HG03095 (cell line): ENCODE data around the gene PITPNC1.
A peak's percentile ranks its signal among the peaks of the same experiment; 100 is the strongest.
"Not testable (repeated sequence)": the region's sequence is repeated elsewhere in the genome, so short reads cannot be mapped to it uniquely, and the experiment has no call there.

Experiments used
- ATAC-seq: cut with Tn5 transposase; IDR thresholded peaks from one replicate; pipeline ENCODE4 v1.9.1; 2021; ENCODE audit warnings: moderate library complexity; ENCODE audit not compliant: unreplicated experiment

Gene PITPNC1

GRCh38 chr17:67376737-67377487 lies at the start of gene PITPNC1:
TSS of gene PITPNC1 (plus strand) at chr17:67377281.
- peak; percentile 68 for ATAC-seq

- no peak for ATAC-seq
Observed at GRCh38 chr17:67328026-67328425, 49.1 kb upstream of the PITPNC1 start.

- not testable (repeated sequence) for ATAC-seq
Observed at GRCh38 chr17:67331381-67332161, 45.5 kb upstream of the PITPNC1 start.

GRCh38 chr17:67332162-67332508 lies 44.9 kb upstream of the PITPNC1 start:
- ATAC-seq, result not testable (repeated sequence)

GRCh38 chr17:67335245-67335835 lies 41.7 kb upstream of the PITPNC1 start:
- ATAC-seq, result no peak

- ATAC-seq, result no peak
Observed at GRCh38 chr17:67336859-67337258, 40.2 kb upstream of the PITPNC1 start.

GRCh38 chr17:67338353-67338752 lies 38.7 kb upstream of the PITPNC1 start:
- ATAC-seq, result not testable (repeated sequence)

GRCh38 chr17:67343237-67343636 lies 33.8 kb upstream of the PITPNC1 start:
- ATAC-seq, result no peak

GRCh38 chr17:67347826-67348225 lies 29.3 kb upstream of the PITPNC1 start:
- ATAC-seq, result no peak

- no peak for ATAC-seq
Observed at GRCh38 chr17:67349420-67349819, 27.7 kb upstream of the PITPNC1 start.

- no peak for ATAC-seq
Observed at GRCh38 chr17:67353161-67353560, 23.9 kb upstream of the PITPNC1 start.

GRCh38 chr17:67353929-67354574 lies 23.0 kb upstream of the PITPNC1 start:
- ATAC-seq, result no peak

- ATAC-seq, result no peak
Observed at GRCh38 chr17:67358612-67359011, 18.5 kb upstream of the PITPNC1 start.

GRCh38 chr17:67359960-67360791 lies 16.9 kb upstream of the PITPNC1 start:
- ATAC-seq, result no peak

GRCh38 chr17:67360880-67361279 lies 16.2 kb upstream of the PITPNC1 start:
- no peak for ATAC-seq

- no peak for ATAC-seq
Observed at GRCh38 chr17:67362173-67362572, 14.9 kb upstream of the PITPNC1 start.

- no peak for ATAC-seq
Observed at GRCh38 chr17:67364847-67365737, 12.0 kb upstream of the PITPNC1 start.

GRCh38 chr17:67365738-67366192 lies 11.3 kb upstream of the PITPNC1 start:
- no peak for ATAC-seq
